SKM-1 treated with dmso at 0.1 percent for 144 hours (cell line): ENCODE measurements around the gene TRPV3.
"Not testable (repeated sequence)": the region's sequence is repeated elsewhere in the genome, so short reads cannot be mapped to it uniquely, and the experiment has no call there.

Experiments used
- DNase-seq: peaks from one replicate; lab custom pipeline; 2025; ENCODE audit not compliant: unreplicated experiment; lab: John Stamatoyannopoulos, UW

Gene TRPV3

GRCh38 chr17:3527468-3527867, 30.1 kb downstream of the TRPV3 start:
- DNase-seq: no peak

- no peak for DNase-seq
Measured at GRCh38 chr17:3526971-3527370, 30.6 kb downstream of the TRPV3 start.

- no peak for DNase-seq
Measured at GRCh38 chr17:3526491-3526890, 31.1 kb downstream of the TRPV3 start.

- no peak for DNase-seq
Measured at GRCh38 chr17:3524024-3524423, 33.6 kb downstream of the TRPV3 start.

- not testable (repeated sequence) for DNase-seq
Measured at GRCh38 chr17:3519472-3519871, 38.1 kb downstream of the TRPV3 start.

GRCh38 chr17:3514873-3515272, 42.7 kb downstream of the TRPV3 start:
- DNase-seq: no peak

- not testable (repeated sequence) for DNase-seq
Measured at GRCh38 chr17:3514167-3514566, 43.4 kb downstream of the TRPV3 start.

GRCh38 chr17:3513305-3514035, 44.1 kb downstream of the TRPV3 start:
- DNase-seq: no peak

- DNase-seq: no peak
Measured at GRCh38 chr17:3512505-3513171, 45.0 kb downstream of the TRPV3 start.

GRCh38 chr17:3511852-3512504, 45.6 kb downstream of the TRPV3 start:
- no peak for DNase-seq

GRCh38 chr17:3510090-3510489, 47.5 kb downstream of the TRPV3 start:
- DNase-seq: no peak

- DNase-seq: no peak
Measured at GRCh38 chr17:3507869-3508268, 49.7 kb downstream of the TRPV3 start.

GRCh38 chr17:3507071-3507470, 50.5 kb downstream of the TRPV3 start:
- no peak for DNase-seq

GRCh38 chr17:3506054-3506453, 51.6 kb downstream of the TRPV3 start:
- no peak for DNase-seq

- no peak for DNase-seq
Measured at GRCh38 chr17:3505008-3505407, 52.6 kb downstream of the TRPV3 start.

GRCh38 chr17:3503285-3503684, 54.3 kb downstream of the TRPV3 start:
- DNase-seq: no peak

GRCh38 chr17:3502466-3502865, 55.1 kb downstream of the TRPV3 start:
- no peak for DNase-seq

- no peak for DNase-seq
Measured at GRCh38 chr17:3501344-3501743, 56.3 kb downstream of the TRPV3 start.

- no peak for DNase-seq
Measured at GRCh38 chr17:3497101-3497500, 60.5 kb downstream of the TRPV3 start.

- no peak for DNase-seq
Measured at GRCh38 chr17:3485481-3486068, 72.0 kb downstream of the TRPV3 start.

- DNase-seq: no peak
Measured at GRCh38 chr17:3482852-3483251, 74.8 kb downstream of the TRPV3 start.

- no peak for DNase-seq
Measured at GRCh38 chr17:3479988-3480387, 77.6 kb downstream of the TRPV3 start.
